HepG2 (cell line): ENCODE results near the gene EYA2. TPM values are rescaled to one million over a fixed set of nuclear protein-coding genes. Genes with fewer than 3 reads are reported as not detected.

Experiments
- ATAC-seq: fragments of 200-7000 bp; cut with Tn5 transposase; 3 replicates; pipeline ENCODE4 v1.9.1; 2020; ENCODE audit warnings: mild to moderate bottlenecking, moderate library complexity
- BruUV-seq: library from RNA; stranded (reverse); fragments of 400-500 nt; replicated peaks from 2 replicates; lab custom pipeline; 2021; lab: Mats Ljungman, UMichigan
- CTCF ChIA-PET: fragments of 300-600 bp; formaldehyde crosslinking; extraction: SDS; loops from one replicate; lab custom pipeline; 2021; ENCODE audit warnings: low total read pairs, inconsistent platforms, low intra/inter-chr PET ratio; lab: Yijun Ruan, JAX
- POLR2A ChIA-PET: fragments of 350-600 bp; sonication (Branson Sonifier 250); formaldehyde crosslinking; loops from one replicate; lab custom pipeline; 2020; ENCODE audit warnings: antibody characterized with exemption, inconsistent platforms; lab: Yijun Ruan, JAX
- DNase-seq: peaks from one replicate; pipeline ENCODE4 v3.0.0-alpha.2; 2015; ENCODE audit warnings: low spot score
- FAIRE-seq: peaks from 3 replicates; lab custom pipeline; 2011; peaks lifted over from hg19 to GRCh38; lab: Jason Lieb, UNC
- H2AFZ ChIP-seq: one replicate; pipeline ENCODE4 v1.6.1; 2011; ENCODE audit warnings: low read length, inconsistent platforms
- H3K27ac ChIP-seq: fragments of 300-600 bp; 3 replicates; pipeline ENCODE4 v1.8.0; 2011; ENCODE audit warnings: mixed run types, mild to moderate bottlenecking, mixed read lengths, low read length, inconsistent platforms; ENCODE audit not compliant: insufficient read depth; ENCODE audit errors: extremely low read length
- H3K27me3 ChIP-seq, 2 experiments: fragments of 200-600 bp in 1 of 2; 2 replicates in 1 of 2; 3 replicates in 1 of 2; pipeline versions ENCODE4 v1.6.0 to v1.8.0; 2011; ENCODE audit warnings: low read length in 2 of 2, mild to moderate bottlenecking in 2 of 2, moderate library complexity in 2 of 2, inconsistent platforms in 1 of 2; ENCODE audit not compliant: insufficient read depth in 2 of 2, control insufficient read depth in 1 of 2
- H3K36me3 ChIP-seq, 2 experiments: fragments of 200-600 bp in 1 of 2; replicated peaks in 1 of 2; 2 replicates in 1 of 2; 3 replicates in 1 of 2; pipeline versions ENCODE4 v1.5.1 to v1.8.0; 2011; ENCODE audit warnings: low read length in 2 of 2, inconsistent platforms in 1 of 2; ENCODE audit not compliant: insufficient read depth in 2 of 2, control insufficient read depth in 1 of 2
- H3K4me1 ChIP-seq: 2 replicates; pipeline ENCODE4 v1.5.1; 2012; ENCODE audit warnings: low read length, inconsistent platforms; ENCODE audit not compliant: insufficient read depth
- H3K4me2 ChIP-seq: 2 replicates; pipeline ENCODE4 v1.6.0; 2011; ENCODE audit warnings: low read depth, low read length, inconsistent platforms
- H3K4me3 ChIP-seq, 3 experiments: fragments of 200-600 bp in 1 of 3; sonication (generic), shearing (Covaris generic) in 1 of 3; replicated peaks in 1 of 3; 2 replicates each; pipeline ENCODE4 v1.5.1; 2011 to 2016; ENCODE audit warnings: low read length in 3 of 3, inconsistent platforms in 2 of 3, low read depth in 2 of 3, mild to moderate bottlenecking in 2 of 3, control low read depth in 1 of 3, mixed read lengths in 1 of 3; ENCODE audit not compliant: insufficient read depth in 1 of 3
- H3K79me2 ChIP-seq: one replicate; pipeline ENCODE4 v1.6.1; 2011; ENCODE audit warnings: low read length, inconsistent platforms; ENCODE audit not compliant: insufficient read depth
- H3K9ac ChIP-seq: 2 replicates; pipeline ENCODE4 v1.6.0; 2011; ENCODE audit warnings: mild to moderate bottlenecking, low read depth, low read length, inconsistent platforms; ENCODE audit not compliant: insufficient read depth
- H3K9me3 ChIP-seq: 2 replicates; pipeline ENCODE4 v1.5.1; 2012; ENCODE audit warnings: mild to moderate bottlenecking, low read length
- H4K20me1 ChIP-seq: 2 replicates; pipeline ENCODE4 v1.6.0; 2011; ENCODE audit warnings: inconsistent platforms, mild to moderate bottlenecking, low read length, moderate library complexity; ENCODE audit not compliant: insufficient read depth
- ADNP ChIP-seq: sonication (generic); formaldehyde crosslinking; IDR thresholded peaks from 2 replicates; pipeline ENCODE4 v1.4.0; 2020; ENCODE audit warnings: missing genetic modification reagents
- AGO2 ChIP-seq: fragments of 200-400 bp; formaldehyde crosslinking; optimal IDR thresholded peaks from 2 replicates; pipeline ENCODE3; 2017; ENCODE audit warnings: mild to moderate bottlenecking, low read depth, low read length, moderate library complexity
- EZH2 ChIP-seq: conservative IDR thresholded peaks from 2 replicates; pipeline ENCODE4 v1.6.1; 2012; ENCODE audit warnings: mild to moderate bottlenecking, low read depth, low read length, moderate library complexity
- FOXA3 ChIP-seq: IDR thresholded peaks from 2 replicates; pipeline ENCODE4 v1.6.1; 2016; ENCODE audit warnings: missing genetic modification reagents, missing compliant biosample characterization
- GTF2F1 ChIP-seq: fragments of 150-350 bp; IDR thresholded peaks from 2 replicates; pipeline ENCODE4 v1.6.1; 2014; ENCODE audit warnings: low read length
- KDM1A ChIP-seq: IDR thresholded peaks from 2 replicates; pipeline ENCODE4 v1.6.1; 2016; ENCODE audit warnings: missing compliant biosample characterization
- PATZ1 ChIP-seq: sonication (generic); formaldehyde crosslinking; IDR thresholded peaks from 2 replicates; pipeline ENCODE4 v1.4.0; 2020; ENCODE audit warnings: missing genetic modification reagents
- PAX8 ChIP-seq: sonication (generic); formaldehyde crosslinking; IDR thresholded peaks from 2 replicates; pipeline ENCODE4 v1.8.0; 2022; ENCODE audit warnings: mild to moderate bottlenecking, missing genetic modification reagents, borderline replicate concordance
- WGBS: methylation state at CpG from one replicate; pipeline ENCODE4 v1.1.6; 2017; ENCODE audit warnings: low lambda C conversion rate; 5-methylcytosine and 5-hydroxymethylcytosine counted together
- in situ Hi-C: cut with HindIII; loops from 2 replicates; pipeline ENCODE4 v1.10.0; 2017; ENCODE audit warnings: low pct_unique_long_range_greater_than_20kb; ENCODE audit not compliant: extremely low pct_ligation_motif_present
- intact Hi-C: fragments of 100-400 bp; cut with micrococcal nuclease; formaldehyde crosslinking; loops from one replicate; pipeline ENCODE4 v1.10.0; 2022; ENCODE audit not compliant: unreplicated experiment
- polyA plus RNA-seq, 8 experiments: library from polyadenylated mRNA; depleted of rRNA in 3 of 8; stranded (reverse) in 7 of 8; unstranded in 1 of 8; fragments of >200 nt; fragmentation: Illumina TruSeq in 4 of 8; extraction: Trizol in 4 of 8; gene quantifications; 2 replicates each; pipeline versions ENCODE4 v1.2.1 to v1.2.3, GENCODE V29; 2011 to 2016; ENCODE audit warnings: low read depth in 4 of 8, missing spikeins in 1 of 8, mixed read lengths in 1 of 8; ENCODE audit not compliant: insufficient read depth in 1 of 8
- total RNA-seq, 5 experiments: library from RNA; depleted of rRNA; stranded (reverse); fragments of >200 nt; fragmentation: Illumina TruSeq; extraction: Trizol; gene quantifications; 2 replicates each; pipeline ENCODE4 v1.2.3, GENCODE V29; 2016; ENCODE audit warnings: low read depth in 1 of 5

EYA2 gene
- total and polyA plus RNA-seq, 2 of the 13 experiments (the other 11 are each of a cell fraction or from before 2014, with no cell fraction given) = not detected

GRCh38 chr20:46895906-46896242 is 1.2 kb downstream of the EYA2 start (continued):
- TF ChIP-seq PATZ1 (CRISPR knock-in tag) (no peak), ADNP (no peak), PAX8 (CRISPR knock-in tag) (no peak), KDM1A (no peak), GTF2F1 (no peak), FOXA3 (no peak)

GRCh38 chr20:46897328-46897880 is 2.8 kb downstream of the EYA2 start:
- 0 out of 2 replicates have a peak, but pooled peaks have one; percentile 79 for TF ChIP-seq EZH2
- no peak for TF ChIP-seq AGO2
- Histone ChIP-seq H3K79me2 (no peaks in the 10 kb centered on the region), H3K36me3 (no peaks in the 10 kb centered on the region), H3K4me2 (no peak overlapping the region), H2AFZ (no peak overlapping the region), H3K4me1 (no peaks in the 10 kb centered on the region), H4K20me1 (no peaks in the 10 kb centered on the region), H3K9ac (no peak overlapping the region), H3K9me3 (no peaks in the 10 kb centered on the region), H3K4me3 (no peak overlapping the region), H3K27me3 (peaks cover 24 to 87% of the 10 kb centered on the region in 2 experiments; a peak in 4 of 5 replicates), H3K27ac (no peak overlapping the region)
- ATAC-seq (no peak), FAIRE-seq (no peak), DNase-seq (no peak)
- no TSS peak for BruUV-seq
- ChIA-PET POLR2A (no interaction called here), CTCF (no interaction called here)
- in situ Hi-C loops = no loop called here
- intact Hi-C loops = no loop called here
- 22% methylated on average over 16 of the region's 16 CpGs for WGBS
